Kidney epithelial cell (primary cell): ENCODE results near the gene RRM1. TPM values are rescaled to one million over a fixed set of nuclear protein-coding genes. Genes with fewer than 3 reads are reported as not detected.
"Not testable (repeated sequence)": the region's sequence is repeated elsewhere in the genome, so short reads cannot be mapped to it uniquely, and the experiment has no call there.

Experiments
- DNase-seq: peaks from one replicate; pipeline ENCODE4 v3.0.0-alpha.2; 2010; ENCODE audit warnings: low read depth
- H3K27me3 ChIP-seq: 2 replicates; pipeline ENCODE4 v1.6.0; 2011; ENCODE audit warnings: low read length; ENCODE audit not compliant: control insufficient read depth, insufficient read depth
- H3K36me3 ChIP-seq: 2 replicates; pipeline ENCODE4 v1.5.1; 2011; ENCODE audit warnings: low read length; ENCODE audit not compliant: control insufficient read depth, insufficient read depth
- H3K4me3 ChIP-seq: 2 replicates; pipeline ENCODE4 v1.5.1; 2011; ENCODE audit warnings: low read depth, mild to moderate bottlenecking, control low read depth, low read length
- total RNA-seq: library from RNA; depleted of rRNA; stranded (reverse); fragments of >200 nt; gene quantifications from 2 replicates; pipeline ENCODE4 v1.2.3, GENCODE V29; 2015
- TF ChIP-seq, protein P1 (sequence below): IDR thresholded peaks from 2 replicates; pipeline ENCODE4 v1.5.1; 2011; ENCODE audit warnings: mild to moderate bottlenecking, moderate library complexity, low read length, control low read depth, inconsistent platforms; ENCODE audit not compliant: insufficient read depth, poor library complexity, severe bottlenecking

RRM1 gene
- 33.2 and 36.8 TPM in 2 replicates for total RNA-seq

DNA sequence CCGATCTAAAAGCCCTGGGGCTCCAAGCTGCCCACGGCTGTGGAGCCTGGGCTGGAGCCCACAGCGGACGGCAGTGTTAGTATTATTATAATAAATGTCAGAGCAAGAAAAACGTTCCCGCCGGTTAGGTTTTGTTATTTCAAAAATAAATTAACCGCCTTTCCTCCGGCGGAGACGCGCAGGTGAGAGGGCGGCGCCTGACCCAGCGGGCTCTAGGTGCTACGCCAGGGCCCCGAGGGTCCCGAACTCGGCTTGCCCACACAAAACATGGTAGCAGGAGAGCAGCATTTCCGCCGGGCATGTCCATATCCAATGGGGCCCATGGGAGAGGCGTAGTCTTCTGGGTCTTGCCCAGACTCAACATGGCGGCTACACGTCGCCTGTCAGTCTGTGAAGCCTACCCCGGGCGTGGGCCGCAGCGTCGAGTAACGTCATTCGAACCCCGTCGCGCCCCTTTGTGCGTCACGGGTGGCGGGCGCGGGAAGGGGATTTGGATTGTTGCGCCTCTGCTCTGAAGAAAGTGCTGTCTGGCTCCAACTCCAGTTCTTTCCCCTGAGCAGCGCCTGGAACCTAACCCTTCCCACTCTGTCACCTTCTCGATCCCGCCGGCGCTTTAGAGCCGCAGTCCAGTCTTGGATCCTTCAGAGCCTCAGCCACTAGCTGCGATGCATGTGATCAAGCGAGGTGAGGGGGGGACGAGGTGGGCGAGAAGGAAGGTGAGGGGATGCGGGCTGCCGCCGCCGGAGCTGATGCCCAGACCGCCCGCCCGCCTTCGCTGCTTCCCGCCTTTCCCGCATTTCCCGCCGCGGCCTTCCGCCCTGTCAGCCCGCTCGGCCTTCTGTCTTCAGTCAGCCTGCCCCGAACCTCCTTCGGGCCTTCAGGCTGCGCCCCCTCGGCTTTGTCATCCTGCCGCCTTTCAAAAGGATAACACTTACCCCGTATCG, at the start of gene RRM1:
Gene RRM1 (plus strand): TSS at position 452 of the 944 bp plus-strand sequence. CDS start 214 bp downstream, at position 666.
- peak; percentile 84 for DNase-seq
- H3K36me3 ChIP-seq: no peaks in the 10 kb centered on the region
- TF ChIP-seq, protein P1, sequence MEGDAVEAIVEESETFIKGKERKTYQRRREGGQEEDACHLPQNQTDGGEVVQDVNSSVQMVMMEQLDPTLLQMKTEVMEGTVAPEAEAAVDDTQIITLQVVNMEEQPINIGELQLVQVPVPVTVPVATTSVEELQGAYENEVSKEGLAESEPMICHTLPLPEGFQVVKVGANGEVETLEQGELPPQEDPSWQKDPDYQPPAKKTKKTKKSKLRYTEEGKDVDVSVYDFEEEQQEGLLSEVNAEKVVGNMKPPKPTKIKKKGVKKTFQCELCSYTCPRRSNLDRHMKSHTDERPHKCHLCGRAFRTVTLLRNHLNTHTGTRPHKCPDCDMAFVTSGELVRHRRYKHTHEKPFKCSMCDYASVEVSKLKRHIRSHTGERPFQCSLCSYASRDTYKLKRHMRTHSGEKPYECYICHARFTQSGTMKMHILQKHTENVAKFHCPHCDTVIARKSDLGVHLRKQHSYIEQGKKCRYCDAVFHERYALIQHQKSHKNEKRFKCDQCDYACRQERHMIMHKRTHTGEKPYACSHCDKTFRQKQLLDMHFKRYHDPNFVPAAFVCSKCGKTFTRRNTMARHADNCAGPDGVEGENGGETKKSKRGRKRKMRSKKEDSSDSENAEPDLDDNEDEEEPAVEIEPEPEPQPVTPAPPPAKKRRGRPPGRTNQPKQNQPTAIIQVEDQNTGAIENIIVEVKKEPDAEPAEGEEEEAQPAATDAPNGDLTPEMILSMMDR: no peak
- H3K4me3 ChIP-seq: peak within 1 kb of the TSS; percentile 97
- no peaks in the 10 kb centered on the region for H3K27me3 ChIP-seq

DNA sequence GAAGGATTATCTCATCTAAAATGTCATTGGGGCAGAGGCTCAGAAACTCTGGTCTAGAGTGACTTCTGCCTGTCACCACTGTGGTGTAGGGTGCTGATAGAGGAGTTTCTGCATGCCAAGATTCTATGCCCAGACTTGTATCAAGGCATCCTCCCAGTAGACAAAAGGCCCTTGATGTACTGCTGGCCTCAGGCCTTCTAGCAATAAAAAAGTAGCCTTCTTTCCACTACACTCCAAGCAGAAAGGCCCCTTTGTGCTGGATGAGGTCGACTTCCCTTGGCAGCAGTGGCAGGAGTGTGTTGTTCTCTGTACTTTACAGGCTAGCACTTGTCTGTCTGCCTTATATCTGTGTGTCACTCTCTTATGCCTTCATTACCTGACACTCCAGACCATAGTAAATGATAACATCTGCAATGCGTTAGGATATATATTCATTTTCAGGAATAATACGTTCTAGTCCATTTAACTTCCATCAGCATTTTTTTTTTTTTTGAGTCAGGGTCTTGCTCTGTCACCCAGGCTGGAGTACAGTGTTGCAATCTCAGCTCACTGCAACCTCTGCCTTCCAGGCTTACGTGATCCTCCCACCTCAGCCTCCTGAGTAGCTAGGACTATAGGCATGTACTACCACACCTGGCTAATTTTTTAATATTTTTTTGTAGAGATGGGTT, 49.5 kb upstream of the RRM1 start:
- TF ChIP-seq, protein P1: no peak
- Histone ChIP-seq H3K27me3 (no peaks in the 10 kb centered on the region), H3K4me3 (no peak overlapping the region), H3K36me3 (no peaks in the 10 kb centered on the region)
- DNase-seq: no peak

DNA sequence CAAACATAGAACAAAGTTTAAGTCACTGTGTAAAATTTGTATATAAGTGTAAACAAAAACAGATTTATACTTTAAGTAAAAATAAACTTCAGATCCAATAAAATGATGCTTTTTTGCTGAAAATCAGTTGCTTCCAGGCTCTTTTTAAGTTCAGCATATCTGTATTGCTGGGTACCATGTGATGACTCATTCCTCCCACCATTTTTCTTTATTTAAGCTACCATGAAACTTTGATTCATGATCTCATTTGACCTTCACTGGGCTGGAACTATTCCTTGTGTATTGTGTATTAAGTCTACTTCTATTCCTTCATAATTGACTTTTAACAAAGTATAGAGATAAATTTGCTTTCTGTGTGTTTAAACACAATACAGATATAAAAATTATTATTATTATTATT, 46.3 kb upstream of the RRM1 start:
- no peak overlapping the region for H3K4me3 ChIP-seq
- TF ChIP-seq, protein P1: no peak
- H3K27me3 ChIP-seq: no peaks in the 10 kb centered on the region
- no peak for DNase-seq
- no peaks in the 10 kb centered on the region for H3K36me3 ChIP-seq

DNA sequence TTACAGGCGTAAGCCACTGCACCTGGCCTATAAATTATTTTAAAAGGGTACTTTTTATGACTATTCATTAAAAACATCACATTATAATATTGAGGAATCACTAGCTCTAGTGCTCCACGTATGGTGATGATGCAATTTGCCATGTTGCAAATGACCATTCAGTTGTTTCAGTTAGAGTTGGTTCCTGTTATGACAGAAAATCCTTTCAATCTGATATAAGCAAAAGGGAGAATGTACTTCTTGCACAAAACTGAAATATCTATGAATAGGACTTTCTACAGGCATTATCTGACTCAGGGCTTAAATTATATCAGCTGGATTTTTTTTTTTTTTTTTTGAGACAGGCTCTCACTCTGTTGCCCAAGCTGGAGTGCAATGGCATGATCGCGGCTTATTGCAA, 45.6 kb upstream of the RRM1 start:
- no peaks in the 10 kb centered on the region for H3K36me3 ChIP-seq
- no peak overlapping the region for H3K4me3 ChIP-seq
- TF ChIP-seq, protein P1: no peak
- no peak for DNase-seq
- H3K27me3 ChIP-seq: no peaks in the 10 kb centered on the region

DNA sequence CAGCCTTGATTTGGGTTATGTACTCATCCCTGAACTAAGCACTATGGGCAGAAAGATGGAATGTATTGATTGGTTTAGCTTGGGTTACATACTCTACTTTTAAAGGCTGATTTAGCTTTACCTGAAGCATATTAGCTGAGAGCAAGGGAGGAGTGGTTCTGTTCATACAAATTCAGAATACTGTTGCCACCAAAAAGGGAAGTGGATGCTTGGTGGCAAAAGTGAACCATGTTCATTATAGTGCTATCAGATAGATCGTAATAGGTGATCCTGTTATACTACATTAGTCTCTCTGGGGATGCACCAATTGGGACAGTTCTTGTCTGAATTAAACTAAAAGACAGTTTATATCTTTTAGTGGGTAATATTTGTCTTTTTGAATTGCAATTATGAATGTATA, 44.5 kb upstream of the RRM1 start:
- no peak for DNase-seq
- Histone ChIP-seq H3K4me3 (no peak overlapping the region), H3K36me3 (no peaks in the 10 kb centered on the region), H3K27me3 (no peaks in the 10 kb centered on the region)
- TF ChIP-seq, protein P1: no peak

DNA sequence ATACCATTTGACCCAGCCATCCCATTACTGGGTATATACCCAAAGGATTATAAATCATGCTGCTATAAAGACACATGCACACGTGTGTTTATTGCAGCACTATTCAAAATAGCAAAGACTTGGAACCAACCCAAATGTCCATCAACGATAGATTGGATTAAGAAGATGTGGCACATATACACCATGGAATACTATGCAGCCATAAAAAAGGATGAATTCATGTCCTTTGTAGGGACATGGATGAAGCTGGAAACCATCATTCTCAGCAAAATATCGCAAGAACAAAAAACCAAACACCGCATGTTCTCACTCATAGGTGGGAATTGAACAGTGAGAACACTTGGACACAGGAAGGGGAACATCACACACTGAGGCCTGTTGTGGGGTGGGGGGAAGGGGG, 41.4 kb upstream of the RRM1 start:
- H3K36me3 ChIP-seq, DNase-seq, H3K27me3 ChIP-seq, H3K4me3 ChIP-seq: not testable (repeated sequence)
